HG03558 (cell line): ENCODE measurements around the gene SIK2.

Source experiments
- ATAC-seq: cut with Tn5 transposase; IDR thresholded peaks from one replicate; pipeline ENCODE4 v1.9.1; 2021; ENCODE audit warnings: moderate number of reproducible peaks; ENCODE audit not compliant: unreplicated experiment; ENCODE audit errors: extremely low read depth

SIK2 gene

DNA sequence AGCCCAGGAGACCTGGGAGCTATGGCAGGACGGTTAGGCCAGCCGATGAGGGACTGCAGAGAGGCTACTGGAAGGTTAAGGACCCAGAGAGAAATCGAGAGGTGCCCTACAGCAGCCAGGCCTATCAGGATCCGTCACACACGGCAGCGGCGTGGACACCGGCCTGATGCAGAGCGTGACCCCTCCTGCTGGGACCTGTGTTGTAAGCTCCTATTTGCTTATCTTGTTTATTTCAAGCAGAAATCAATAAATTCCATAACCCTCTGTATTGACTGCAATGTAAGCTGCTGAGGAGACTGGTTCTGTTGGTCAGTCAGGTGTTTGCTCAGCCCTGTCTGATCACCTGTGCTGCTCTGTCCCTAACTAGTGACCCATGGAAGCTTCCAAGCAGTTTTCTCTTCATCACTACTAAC is 124.1 kb downstream of the SIK2 start:
- no peak for ATAC-seq

DNA sequence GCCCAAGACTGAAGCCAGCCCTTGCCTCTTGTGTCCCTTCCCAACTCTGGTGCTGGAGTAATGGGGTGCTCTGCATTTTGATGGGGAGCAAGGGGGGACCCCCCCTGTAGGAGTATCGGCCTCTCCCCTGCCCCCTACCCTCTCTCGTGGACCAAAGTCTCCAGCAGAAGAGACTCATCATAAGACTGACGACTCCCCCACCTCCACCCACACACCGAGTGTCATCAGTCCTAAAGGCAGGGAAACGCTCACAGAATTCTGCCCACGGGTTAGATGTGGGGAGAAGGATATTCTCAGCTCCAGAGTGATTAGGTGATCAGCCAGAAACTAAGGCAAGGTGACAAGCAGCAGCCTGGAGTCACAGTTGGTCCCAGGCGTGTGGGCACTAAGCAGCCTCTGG is 125.2 kb downstream of the SIK2 start:
- no peak for ATAC-seq

DNA sequence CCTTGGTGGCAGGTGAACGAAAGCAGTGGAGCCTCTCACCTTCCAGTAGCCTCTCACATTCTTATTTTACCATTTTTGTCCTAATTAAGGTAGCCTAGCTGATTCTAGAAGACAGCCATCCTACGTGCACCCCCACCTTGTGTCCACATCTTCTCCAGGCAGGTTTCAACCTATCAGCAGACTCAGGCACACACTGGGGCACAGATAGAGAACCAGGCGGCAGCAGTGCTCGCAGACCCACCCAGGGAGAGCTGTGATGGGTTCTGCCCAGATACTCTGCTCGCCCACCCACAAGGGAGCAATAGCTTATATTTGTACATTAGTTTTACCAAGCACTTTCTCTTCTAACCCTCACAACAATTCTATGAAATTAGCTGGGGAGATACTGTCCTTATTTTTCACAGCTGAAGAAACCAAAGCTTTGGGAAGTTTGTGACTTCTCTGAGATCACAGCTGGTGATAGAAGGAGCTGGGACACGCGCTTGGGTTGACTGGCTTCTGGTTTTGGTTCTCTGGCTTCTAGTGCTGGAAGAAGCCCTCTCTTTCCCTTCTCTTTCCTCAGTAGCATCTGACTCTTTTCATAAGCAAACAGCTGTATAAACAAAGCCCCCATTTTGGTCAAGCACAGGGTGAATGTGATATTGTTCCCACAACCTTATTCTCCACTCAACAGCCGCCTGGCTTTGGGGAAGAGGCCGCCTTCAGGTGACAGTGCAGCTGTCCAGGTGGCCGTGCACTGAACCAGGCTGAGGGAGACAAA is 127.0 kb downstream of the SIK2 start:
- no peak for ATAC-seq

DNA sequence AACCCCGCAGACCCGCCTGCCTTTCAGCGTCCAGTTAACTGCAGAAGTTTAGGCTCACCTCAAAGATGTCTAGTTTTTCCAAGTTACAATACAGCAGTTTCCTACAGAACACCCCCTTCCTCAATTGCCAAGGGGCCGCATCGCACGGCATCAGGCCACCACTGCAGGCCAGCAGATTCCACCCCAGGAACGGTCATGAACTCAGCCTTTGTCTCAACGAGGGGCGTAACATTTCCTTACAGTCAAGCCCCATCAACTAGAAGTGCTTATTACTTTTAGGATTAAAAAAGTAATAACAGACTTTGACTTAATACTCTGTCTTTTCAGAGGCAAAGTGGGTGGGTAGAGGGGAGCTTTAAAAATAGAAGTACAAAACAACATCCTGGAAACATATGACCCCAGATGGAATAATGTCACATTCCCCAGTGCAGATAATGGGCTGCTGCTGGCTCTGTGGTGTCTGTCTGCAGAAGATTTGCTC is 127.6 kb downstream of the SIK2 start:
- no peak for ATAC-seq

DNA sequence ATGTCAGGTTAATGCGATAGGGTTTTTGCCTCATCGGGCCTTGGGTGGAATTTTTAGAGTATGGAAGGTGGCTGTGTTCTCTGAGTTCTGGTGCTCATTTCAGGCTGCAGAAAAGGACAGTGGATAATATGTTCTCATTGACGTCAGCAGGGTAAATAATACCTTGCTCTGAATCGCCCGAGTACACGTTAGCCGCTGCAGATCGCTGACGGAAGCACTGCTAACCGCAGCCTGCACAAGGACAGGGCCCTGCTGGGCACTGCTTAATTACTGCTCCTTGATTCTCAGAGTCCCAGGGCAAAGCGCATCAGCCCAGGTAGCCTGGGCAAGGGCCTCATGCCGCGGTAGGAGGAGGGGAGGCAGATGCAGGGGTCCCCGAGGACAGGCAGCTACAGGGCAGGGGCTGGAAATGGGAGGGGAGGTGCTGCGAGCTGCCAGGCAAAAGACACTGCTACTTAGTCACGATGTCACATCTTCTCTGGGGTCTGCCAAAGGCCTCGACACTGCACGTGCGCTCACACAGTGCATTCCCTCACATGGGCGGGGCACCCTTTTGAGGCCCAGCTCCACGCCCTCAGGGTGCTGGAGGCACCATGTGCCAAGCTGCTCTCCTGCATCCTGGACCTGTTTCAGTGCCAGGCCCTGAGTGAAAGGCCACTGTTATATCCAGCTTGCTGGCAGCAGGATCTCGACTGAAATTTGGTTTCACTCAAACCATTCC is 128.8 kb downstream of the SIK2 start:
- no peak for ATAC-seq

DNA sequence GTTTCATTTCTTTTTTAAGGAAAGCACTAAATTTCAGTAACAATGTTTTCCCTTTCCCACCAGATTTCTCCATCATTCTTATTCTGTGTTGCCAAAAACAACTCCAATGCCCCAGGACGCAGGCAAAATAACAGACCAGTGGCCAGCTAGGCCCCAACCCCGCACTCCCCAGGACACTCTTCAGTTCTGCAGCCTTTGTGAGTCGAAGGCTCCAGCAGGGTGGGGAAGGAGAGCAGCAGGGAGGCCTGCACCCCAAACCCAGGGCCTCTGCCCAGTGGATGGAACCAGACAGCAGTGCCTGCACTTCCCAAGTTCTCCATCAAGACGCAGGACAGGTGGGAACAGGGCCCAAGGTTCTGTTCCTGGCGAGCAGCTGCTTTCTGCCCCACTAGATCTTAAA is 129.6 kb downstream of the SIK2 start:
- ATAC-seq = no peak

DNA sequence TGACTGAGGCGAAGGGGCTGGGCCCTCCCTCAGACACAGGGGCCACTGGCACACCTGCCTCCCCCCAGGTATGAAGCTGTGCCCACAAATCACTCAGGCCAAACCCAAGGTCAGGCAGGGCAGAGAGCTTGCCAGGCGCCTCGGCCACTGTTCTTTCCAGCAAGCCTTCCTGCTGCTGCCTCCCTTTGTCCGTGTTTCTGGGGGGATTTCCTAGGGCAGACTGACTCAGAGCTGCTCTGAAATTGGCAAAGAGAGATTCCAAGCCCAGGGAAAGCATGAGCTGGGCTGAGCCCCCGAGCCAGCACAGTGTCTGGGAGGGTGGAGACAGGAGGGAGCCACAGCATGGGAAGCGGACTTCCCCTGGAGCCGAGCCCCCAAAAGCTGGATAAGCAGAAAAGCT is 130.8 kb downstream of the SIK2 start:
- ATAC-seq = no peak

DNA sequence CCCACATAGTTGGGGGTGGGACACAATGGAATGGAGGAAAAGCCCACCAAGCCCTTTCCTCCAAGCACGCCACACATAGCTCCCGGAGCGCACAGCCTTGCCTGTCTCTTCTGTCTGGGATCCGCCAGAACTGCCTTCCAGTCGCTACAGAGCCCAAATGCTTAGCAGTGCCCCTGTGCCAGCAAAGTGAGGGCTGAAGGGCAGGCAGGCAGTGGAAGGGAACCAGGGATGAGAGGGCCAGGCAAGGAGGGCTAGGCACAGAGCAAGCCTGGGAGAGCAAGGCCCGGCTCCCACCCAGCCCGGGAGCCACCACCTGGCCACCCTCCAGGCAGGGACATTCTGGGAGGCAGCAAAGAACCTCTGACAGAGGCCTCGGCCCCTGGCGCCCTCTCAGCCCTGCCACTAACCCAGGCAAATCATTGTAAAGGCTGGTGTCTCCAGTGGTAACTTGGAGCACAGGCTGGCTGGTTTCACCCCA is 131.4 kb downstream of the SIK2 start:
- no peak for ATAC-seq

DNA sequence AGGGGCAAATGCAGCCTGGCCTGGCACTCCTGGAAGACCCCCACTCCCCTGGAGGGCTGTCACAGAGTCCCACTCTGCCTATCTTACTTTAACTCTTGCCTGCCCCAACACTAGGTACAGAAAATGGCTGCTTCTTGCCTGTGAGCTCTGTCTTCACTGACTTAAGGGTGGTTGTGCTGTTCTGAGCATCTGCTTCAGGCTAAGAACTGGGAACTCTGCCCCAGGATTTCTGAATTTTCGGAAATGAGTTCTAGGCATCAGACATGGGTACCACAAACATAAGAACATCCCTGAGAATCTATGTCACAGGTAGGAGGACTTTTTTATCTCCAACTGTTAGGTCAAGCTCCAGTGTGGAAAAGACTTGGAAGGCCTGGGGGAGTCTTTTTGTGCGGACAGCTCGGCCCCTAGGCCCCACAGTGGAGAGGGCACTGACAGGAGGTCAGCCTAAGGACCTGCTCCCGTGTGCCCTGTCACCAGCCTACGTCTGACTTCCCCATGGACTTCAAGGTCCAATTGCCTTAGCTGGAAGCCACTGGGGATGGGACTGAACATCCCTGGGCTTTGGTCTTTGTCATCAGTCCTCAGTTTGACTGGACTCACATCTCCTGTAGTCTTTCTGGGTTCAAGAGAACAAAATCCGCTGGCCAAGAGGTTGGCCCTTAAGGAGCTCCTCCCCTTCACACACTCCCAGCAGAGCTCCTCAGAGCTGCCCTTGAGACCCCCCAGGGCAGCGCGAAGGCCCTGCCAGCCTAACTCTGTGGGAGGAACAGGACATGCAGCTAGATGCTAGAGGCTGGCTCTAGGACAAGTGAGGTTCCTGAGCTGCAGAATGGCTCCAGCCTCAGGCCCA is 132.1 kb downstream of the SIK2 start:
- no peak for ATAC-seq

DNA sequence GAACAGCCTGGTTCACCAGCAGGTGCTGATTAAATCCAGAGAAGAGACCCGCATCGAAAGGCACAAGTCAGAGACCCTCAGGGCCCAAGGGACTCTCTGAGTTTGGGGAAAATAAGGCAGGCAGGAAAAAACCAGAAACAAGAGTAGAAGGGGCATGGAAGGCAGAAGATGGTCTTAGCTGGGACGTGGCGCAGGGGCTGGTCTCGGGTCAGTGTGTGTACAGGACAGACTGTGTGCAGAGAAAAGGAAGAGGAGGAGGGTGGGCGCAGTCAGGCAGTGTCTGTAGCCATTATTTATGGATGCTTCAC is 132.7 kb downstream of the SIK2 start:
- ATAC-seq = no peak

DNA sequence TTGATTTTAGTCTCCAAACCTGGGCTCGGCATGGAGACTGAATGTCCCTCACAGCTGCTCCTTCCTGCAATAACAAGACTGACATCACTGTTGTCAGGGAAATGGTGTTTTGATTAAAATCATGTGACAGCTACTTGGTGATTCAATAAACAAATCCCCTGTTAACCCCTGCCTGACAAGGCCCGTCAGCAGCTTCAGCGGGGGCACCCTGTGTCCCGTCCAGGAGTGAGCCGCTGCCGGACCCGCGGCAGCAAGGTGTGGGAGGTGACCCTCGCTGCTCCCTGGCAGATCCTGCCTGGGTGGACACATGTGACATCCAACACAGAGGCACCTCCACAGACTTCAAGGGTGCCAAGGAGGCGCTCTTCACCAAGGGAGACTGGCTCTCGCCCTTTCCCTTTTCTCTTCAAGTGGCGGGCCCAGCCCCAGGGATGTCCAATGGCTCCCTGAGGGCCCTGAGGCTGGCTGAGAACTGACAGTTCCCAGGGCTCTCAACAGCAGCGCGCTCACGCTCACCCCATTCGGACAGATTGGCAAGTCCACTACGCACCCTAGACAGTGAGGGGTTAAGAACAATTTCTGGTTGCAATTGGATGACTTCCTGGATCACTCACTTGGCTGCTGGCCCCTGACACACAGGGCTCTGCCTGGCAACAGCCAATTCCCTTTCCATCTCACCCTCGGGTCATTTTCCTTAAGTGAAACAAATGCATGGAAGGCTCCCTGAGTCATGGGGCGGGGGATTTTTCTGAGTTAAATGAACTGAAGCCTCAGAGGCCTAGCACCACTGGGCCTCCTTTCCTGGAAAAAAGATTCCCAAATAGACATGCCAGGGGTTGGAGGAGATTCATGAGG is 133.2 kb downstream of the SIK2 start:
- no peak for ATAC-seq

DNA sequence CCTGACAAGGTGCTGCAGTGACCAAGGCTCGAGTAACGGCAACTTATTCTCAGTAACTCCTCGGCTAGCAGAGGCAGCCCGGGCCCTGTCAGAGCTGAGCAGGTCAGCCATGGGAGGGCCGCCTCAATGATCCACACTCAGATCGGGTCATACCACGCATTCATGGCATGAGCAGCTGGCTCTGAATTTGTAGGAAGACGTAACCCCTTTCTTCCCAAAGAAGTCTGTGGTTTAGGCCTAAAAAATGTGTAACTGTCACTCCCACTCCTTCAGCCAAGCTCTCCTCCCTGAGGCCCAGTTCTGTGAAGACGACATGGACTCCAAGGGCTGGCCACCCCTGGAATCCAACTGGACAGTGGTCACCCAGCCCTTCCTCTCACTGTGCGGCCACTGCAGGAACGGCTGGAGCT is 133.9 kb downstream of the SIK2 start:
- ATAC-seq = no peak

DNA sequence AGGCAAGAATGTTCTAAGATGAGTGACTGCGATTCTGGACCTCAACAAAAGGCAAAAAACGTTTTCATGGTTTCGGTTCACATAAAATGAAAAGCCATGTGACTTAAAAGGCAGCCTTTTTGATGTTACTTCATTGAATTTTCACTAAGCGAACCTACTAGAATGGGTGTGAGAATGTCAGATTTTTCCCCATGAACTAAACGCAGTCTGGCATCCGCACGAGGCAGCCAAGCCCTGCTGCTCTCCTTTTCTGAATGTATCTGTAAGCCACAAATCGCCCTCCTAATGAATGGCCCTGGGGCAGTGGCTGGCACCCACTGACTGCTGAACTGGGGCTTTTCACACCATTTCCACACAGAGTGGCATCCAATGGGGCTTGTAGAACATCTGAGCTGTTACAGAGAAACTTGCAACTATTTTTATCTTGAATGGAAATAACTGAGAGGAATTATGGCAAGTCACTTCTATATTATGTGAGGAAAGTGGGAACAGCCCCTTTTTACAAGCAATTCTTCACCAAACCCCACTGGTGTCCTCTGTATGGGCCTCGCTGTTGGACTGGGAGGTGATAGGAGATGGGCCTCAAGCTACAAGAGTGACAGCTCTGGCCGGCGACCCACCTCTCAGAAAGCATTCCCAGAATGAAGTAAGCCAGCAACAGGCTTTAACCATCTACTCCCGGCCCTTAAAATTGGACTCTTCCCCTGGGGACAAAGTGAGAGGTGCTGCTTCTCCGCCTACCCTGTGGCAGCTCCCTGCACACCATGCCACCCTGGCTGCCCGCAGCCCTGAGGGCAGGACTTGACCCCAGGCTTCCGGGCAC is 134.6 kb downstream of the SIK2 start:
- ATAC-seq = no peak

DNA sequence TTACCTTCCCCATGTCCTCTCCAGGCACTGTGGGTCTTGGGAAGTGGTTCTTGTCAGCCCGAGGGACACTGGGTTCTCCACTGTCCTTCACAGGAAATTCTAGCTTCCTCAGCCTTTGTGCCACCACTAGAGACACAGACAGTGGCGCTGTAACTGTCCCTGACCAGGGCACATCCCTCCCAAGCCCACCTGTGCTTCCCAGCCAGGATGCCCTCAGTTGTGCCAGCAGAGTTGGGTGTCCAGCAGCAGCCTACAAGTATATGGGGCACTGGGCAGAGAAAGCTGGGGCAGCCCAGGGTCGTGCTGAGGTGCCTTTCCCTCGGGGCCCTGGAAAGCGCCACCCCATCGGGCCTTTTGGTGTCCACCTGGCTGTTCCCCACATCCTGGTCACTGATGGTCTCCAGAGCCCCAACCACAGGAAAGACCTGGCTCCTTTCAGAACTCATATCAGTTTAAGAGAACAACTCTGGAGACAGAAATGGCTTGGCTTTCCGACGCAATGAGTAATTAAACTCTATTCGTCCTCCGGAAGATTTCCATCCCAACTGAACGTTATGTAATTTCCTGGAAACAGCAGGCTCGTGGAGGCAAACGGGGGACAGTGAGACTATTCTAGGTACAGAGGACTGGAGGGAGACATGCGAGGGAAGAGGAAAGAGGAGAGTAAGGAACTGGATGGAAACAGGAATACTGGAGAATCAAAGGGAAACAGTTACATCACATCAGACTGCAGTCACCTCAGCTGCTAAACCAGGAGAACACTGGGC is 135.4 kb downstream of the SIK2 start:
- ATAC-seq = no peak

DNA sequence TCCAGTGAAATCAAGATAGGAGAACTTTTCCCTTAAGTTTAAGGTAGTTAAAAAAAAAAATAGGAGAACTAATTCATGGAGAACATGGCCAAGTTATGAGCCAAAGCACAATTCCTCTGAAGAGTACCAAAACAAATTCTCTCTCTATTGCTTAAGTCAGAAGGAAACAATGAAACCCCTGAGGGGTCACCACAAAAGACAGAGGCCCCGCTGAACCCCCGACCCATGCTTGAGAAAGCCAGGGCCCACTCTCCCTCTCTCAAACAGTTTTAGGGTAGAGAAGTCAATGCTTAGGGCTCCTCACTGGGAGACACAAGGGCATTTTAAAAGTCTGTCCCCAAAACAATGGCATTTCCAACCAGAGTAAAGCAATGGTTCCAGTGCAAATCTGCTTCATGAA is 137.1 kb downstream of the SIK2 start:
- ATAC-seq = no peak

DNA sequence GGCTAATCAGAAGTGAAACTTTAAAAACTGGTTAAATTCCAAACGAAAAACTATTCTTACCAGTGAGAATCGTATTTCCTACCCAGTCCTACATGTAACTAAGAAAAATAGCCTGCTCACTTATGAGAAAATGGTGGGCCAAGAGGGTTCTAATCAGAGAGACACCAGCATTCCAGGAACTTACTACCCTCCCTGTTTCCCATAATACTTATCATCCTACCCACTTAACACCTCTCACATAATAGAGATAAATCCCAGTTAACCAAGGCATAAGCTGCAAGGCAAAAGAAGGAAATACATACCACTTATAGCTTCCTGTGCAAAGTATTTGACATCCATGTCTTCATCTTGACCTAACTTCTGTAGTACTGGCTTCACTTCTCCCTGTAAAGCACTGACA is 139.5 kb downstream of the SIK2 start:
- ATAC-seq = no peak

DNA sequence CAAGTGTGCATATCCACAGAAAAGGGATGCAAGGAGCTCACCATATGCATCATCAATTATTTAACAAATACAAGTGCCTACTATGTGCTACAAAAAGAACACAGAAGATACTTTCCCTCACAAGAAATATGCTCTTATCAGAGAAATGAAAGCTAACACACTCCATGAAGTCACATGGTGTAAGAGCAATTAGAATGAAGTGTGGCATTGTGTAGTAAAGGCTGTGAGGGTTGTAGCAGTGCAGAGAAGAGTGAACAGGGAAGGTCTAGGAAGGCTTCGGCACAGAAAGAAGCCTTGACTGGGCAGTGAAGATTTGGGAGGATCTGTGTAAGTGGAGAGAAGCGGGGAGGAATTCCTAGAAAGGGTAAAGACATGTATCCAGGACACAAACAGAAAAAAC is 141.5 kb downstream of the SIK2 start:
- no peak for ATAC-seq

DNA sequence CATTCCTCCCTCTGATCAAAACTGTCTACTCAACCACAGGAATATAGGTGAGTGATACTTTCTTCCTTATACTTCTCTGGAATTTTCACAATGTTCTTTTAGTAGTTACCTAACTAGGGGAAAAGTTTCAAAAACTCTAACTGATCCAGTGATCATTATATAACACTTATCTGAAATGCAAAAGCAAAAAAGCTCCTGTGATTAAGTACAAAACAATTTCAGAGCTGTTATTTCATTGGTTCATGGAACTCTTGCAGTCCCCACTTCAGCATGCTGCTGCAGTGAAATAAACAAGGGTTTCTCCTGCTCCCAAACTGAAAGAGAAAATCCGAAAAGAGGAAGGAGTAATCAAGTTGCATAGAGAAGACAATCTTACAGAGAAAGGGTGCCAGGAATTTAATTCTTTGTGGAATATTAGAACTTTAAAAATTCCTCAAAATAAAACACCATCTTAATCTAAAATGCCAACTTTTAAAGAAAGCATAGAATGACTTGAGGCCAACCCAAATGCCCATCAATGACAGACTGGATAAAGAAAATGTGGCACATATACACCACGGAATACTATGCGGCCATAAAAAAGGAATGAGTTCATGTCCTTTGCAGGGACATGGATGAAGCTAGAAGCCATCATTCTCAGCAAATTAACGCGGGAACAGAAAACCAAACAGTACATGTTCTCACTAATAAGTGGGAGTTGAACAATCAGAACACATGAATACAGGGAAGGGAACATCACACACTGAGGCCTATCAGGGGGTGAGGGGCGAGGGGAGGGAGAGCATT is 143.7 kb downstream of the SIK2 start:
- no peak for ATAC-seq
